Panc1 (cell line): ENCODE results near the gene GNPTG. TPM values are rescaled to one million over a fixed set of nuclear protein-coding genes. Genes with fewer than 3 reads are reported as not detected.
"Not testable (repeated sequence)": the region's sequence is repeated elsewhere in the genome, so short reads cannot be mapped to it uniquely, and the experiment has no call there.

Experiments
- ATAC-seq: fragments of 200-7000 bp; cut with Tn5 transposase; 2 replicates; pipeline ENCODE4 v1.9.1; 2020; ENCODE audit warnings: mild to moderate bottlenecking, moderate library complexity
- BruUV-seq: library from RNA; stranded (reverse); fragments of 400-500 nt; replicated peaks from 2 replicates; lab custom pipeline; 2021; lab: Mats Ljungman, UMichigan
- CTCF ChIA-PET: fragments of 300-600 bp; sonication (Branson Sonifier 250); formaldehyde crosslinking; loops from one replicate; lab custom pipeline; 2022; ENCODE audit warnings: antibody characterized with exemption; lab: Charles Lee
- POLR2A ChIA-PET: fragments of 300-600 bp; sonication (Branson Sonifier 250); formaldehyde crosslinking; loops from one replicate; lab custom pipeline; 2022; ENCODE audit warnings: antibody characterized with exemption; lab: Charles Lee
- DNase-seq: peaks from one replicate; pipeline ENCODE4 v3.0.0-alpha.2; 2010; ENCODE audit warnings: low read depth, low spot score
- H3K27ac ChIP-seq: 2 replicates; pipeline ENCODE4 v1.5.1; 2011; ENCODE audit warnings: mild to moderate bottlenecking, low read length, inconsistent platforms
- H3K27me3 ChIP-seq: fragments of 200-500 bp; sonication (Bioruptor generic); 2 replicates; pipeline ENCODE4 v1.6.0; 2014; ENCODE audit warnings: low read length, inconsistent platforms; ENCODE audit not compliant: control insufficient read depth, insufficient read depth
- H3K36me3 ChIP-seq: fragments of 200-500 bp; sonication (Bioruptor generic); 2 replicates; pipeline ENCODE4 v1.5.1; 2014; ENCODE audit warnings: inconsistent platforms, mild to moderate bottlenecking, low read length, moderate library complexity; ENCODE audit not compliant: control insufficient read depth, insufficient read depth
- H3K4me1 ChIP-seq: 2 replicates; pipeline ENCODE4 v1.5.1; 2011; ENCODE audit warnings: inconsistent platforms, mild to moderate bottlenecking, low read length, moderate library complexity; ENCODE audit not compliant: control insufficient read depth, insufficient read depth
- H3K4me3 ChIP-seq, 2 experiments: 2 replicates each; pipeline ENCODE4 v1.5.1; 2011 to 2012; ENCODE audit warnings: low read depth in 2 of 2, low read length in 2 of 2, mild to moderate bottlenecking in 2 of 2, inconsistent platforms in 1 of 2, moderate library complexity in 1 of 2
- H3K9me3 ChIP-seq: fragments of 200-500 bp; sonication (Bioruptor generic); 2 replicates; pipeline ENCODE4 v1.5.1; 2014; ENCODE audit warnings: low read depth, mild to moderate bottlenecking, inconsistent platforms, low read length, moderate library complexity; ENCODE audit not compliant: control insufficient read depth, insufficient read depth
- POLR2AphosphoS5 ChIP-seq: IDR thresholded peaks from 2 replicates; pipeline ENCODE4 v1.6.1; 2012; ENCODE audit warnings: mild to moderate bottlenecking, low read depth, low read length, moderate library complexity
- SIN3A ChIP-seq: IDR thresholded peaks from 2 replicates; pipeline ENCODE4 v1.6.1; 2012; ENCODE audit warnings: low read depth, mild to moderate bottlenecking, low read length, moderate library complexity, borderline replicate concordance; ENCODE audit not compliant: insufficient read depth
- TCF7L2 ChIP-seq: IDR thresholded peaks from 2 replicates; pipeline ENCODE4 v1.6.1; 2011; ENCODE audit warnings: mild to moderate bottlenecking, low read depth, low read length, inconsistent platforms
- in situ Hi-C: cut with HindIII; loops from 2 replicates; pipeline ENCODE4 v1.10.0; 2016; ENCODE audit warnings: low sequenced_read_pairs, low pct_unique_long_range_greater_than_20kb
- intact Hi-C: fragments of 100-400 bp; cut with micrococcal nuclease; formaldehyde crosslinking; loops from one replicate; pipeline ENCODE4 v1.10.0; 2022; ENCODE audit not compliant: unreplicated experiment
- total RNA-seq: library from RNA; stranded (reverse); gene quantifications from one replicate; pipeline ENCODE4 v1.2.1, GENCODE V29; 2021; ENCODE audit not compliant: unreplicated experiment
- TF ChIP-seq, protein P1 (sequence below): fragments of 450-650 bp; IDR thresholded peaks from 2 replicates; pipeline ENCODE4 v1.5.1; 2017; ENCODE audit warnings: mild to moderate bottlenecking
- TF ChIP-seq, protein P2 (sequence below), 2 experiments: IDR thresholded peaks; 2 replicates each; pipeline ENCODE4 v1.6.1; 2011 to 2012; ENCODE audit warnings: low read depth in 2 of 2, control low read depth in 1 of 2, low read length in 1 of 2, mild to moderate bottlenecking in 1 of 2, moderate library complexity in 1 of 2; ENCODE audit not compliant: insufficient read depth in 1 of 2

GNPTG gene
- total RNA-seq, 1 experiment from 2014 or later: 62.5 TPM

DNA sequence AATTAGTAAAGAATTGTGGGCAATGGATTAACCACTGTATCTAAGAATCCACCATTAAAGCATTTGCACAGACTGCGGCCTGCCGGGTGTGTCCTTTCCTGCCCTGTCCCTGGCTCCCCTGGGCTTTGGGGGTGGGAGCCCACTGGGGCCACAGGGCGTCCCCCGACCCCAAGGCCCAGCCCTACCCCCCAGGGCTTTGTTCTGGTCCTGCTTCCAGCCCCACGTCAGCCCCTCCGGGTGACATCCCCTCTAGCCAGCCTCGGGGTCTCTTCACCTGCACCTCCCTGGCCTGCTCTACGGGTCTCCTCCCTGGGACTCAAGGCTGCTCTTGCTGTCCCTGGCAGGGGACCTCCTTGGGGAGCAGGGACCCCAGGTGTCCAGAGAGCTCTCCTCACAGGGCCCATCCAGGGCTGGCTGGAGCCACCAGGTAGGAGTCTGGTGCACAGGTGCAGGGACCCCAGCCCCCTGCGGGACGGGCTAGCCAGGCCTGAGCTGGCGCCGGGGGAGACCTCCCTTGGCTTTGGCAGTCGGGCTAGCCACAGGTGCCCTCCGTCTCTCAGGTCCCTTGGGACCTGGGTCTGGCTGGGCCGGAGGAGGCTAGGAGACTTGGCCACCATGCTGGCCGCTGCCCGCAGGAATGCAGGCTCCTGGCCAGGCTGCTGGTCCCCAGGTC lies 24.6 kb upstream of the GNPTG start:
- DNase-seq (no peak), ATAC-seq (no peak)
- in situ Hi-C loops: no loop called here
- TF ChIP-seq SIN3A: no peak
- TF ChIP-seq POLR2AphosphoS5: no peak
- TF ChIP-seq, protein P1, sequence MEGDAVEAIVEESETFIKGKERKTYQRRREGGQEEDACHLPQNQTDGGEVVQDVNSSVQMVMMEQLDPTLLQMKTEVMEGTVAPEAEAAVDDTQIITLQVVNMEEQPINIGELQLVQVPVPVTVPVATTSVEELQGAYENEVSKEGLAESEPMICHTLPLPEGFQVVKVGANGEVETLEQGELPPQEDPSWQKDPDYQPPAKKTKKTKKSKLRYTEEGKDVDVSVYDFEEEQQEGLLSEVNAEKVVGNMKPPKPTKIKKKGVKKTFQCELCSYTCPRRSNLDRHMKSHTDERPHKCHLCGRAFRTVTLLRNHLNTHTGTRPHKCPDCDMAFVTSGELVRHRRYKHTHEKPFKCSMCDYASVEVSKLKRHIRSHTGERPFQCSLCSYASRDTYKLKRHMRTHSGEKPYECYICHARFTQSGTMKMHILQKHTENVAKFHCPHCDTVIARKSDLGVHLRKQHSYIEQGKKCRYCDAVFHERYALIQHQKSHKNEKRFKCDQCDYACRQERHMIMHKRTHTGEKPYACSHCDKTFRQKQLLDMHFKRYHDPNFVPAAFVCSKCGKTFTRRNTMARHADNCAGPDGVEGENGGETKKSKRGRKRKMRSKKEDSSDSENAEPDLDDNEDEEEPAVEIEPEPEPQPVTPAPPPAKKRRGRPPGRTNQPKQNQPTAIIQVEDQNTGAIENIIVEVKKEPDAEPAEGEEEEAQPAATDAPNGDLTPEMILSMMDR: no peak
- TF ChIP-seq TCF7L2: no peak
- TF ChIP-seq, protein P2, sequence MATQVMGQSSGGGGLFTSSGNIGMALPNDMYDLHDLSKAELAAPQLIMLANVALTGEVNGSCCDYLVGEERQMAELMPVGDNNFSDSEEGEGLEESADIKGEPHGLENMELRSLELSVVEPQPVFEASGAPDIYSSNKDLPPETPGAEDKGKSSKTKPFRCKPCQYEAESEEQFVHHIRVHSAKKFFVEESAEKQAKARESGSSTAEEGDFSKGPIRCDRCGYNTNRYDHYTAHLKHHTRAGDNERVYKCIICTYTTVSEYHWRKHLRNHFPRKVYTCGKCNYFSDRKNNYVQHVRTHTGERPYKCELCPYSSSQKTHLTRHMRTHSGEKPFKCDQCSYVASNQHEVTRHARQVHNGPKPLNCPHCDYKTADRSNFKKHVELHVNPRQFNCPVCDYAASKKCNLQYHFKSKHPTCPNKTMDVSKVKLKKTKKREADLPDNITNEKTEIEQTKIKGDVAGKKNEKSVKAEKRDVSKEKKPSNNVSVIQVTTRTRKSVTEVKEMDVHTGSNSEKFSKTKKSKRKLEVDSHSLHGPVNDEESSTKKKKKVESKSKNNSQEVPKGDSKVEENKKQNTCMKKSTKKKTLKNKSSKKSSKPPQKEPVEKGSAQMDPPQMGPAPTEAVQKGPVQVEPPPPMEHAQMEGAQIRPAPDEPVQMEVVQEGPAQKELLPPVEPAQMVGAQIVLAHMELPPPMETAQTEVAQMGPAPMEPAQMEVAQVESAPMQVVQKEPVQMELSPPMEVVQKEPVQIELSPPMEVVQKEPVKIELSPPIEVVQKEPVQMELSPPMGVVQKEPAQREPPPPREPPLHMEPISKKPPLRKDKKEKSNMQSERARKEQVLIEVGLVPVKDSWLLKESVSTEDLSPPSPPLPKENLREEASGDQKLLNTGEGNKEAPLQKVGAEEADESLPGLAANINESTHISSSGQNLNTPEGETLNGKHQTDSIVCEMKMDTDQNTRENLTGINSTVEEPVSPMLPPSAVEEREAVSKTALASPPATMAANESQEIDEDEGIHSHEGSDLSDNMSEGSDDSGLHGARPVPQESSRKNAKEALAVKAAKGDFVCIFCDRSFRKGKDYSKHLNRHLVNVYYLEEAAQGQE (IDR thresholded peaks at IDR 0.05; ENCODE audit: insufficient read depth in 1 of 2, low read depth in 2 of 2, low read length in 1 of 2): no peak
- no peaks in the 10 kb centered on the region for H3K36me3 ChIP-seq
- no TSS peak for BruUV-seq
- CTCF ChIA-PET: no interaction called here
- POLR2A ChIA-PET: interaction anchor here (0.6 kb wide), 1 partner anchor 386 kb away, joined by 7 read pairs; no protein-coding TSS in a partner anchor
- peaks cover 9% of the 10 kb centered on the region for H3K4me1 ChIP-seq
- H3K9me3 ChIP-seq: no peaks in the 10 kb centered on the region
- intact Hi-C loops: no loop called here
- H3K4me3 ChIP-seq: no peak overlapping the region
- no peak overlapping the region for H3K27ac ChIP-seq
- no peaks in the 10 kb centered on the region for H3K27me3 ChIP-seq

DNA sequence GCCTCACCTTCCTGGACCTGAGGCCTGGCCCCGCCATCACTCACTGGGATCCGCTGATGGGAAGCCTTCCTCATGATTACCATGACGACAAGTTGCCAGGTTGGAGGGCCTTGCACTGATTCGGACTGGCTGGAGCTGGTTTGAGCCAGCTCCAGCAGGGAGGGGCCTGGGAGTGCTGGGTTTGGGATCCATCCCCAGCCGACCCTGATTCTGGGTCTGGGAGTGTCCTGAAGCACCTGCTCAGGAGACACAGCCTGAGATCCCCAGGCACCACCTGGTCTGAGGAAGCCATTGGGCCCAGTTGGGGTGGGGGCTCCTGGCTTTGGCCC lies 24.1 kb upstream of the GNPTG start:
- in situ Hi-C loops (no loop called here), intact Hi-C loops (no loop called here)
- Histone ChIP-seq H3K27ac (no peak overlapping the region), H3K27me3 (no peaks in the 10 kb centered on the region), H3K4me3 (no peak overlapping the region), H3K36me3 (no peaks in the 10 kb centered on the region), H3K9me3 (no peaks in the 10 kb centered on the region), H3K4me1 (peaks cover 13% of the 10 kb centered on the region)
- no peak for ATAC-seq
- ChIA-PET CTCF (no interaction called here), POLR2A (no interaction called here)
- no peak for TF ChIP-seq POLR2AphosphoS5
- TF ChIP-seq, protein P2 (IDR thresholded peaks at IDR 0.05; ENCODE audit: insufficient read depth in 1 of 2, low read depth in 2 of 2, low read length in 1 of 2): no peak
- no peak for TF ChIP-seq SIN3A
- TF ChIP-seq TCF7L2: no peak
- TF ChIP-seq, protein P1: no peak
- no TSS peak for BruUV-seq
- DNase-seq: no peak

DNA sequence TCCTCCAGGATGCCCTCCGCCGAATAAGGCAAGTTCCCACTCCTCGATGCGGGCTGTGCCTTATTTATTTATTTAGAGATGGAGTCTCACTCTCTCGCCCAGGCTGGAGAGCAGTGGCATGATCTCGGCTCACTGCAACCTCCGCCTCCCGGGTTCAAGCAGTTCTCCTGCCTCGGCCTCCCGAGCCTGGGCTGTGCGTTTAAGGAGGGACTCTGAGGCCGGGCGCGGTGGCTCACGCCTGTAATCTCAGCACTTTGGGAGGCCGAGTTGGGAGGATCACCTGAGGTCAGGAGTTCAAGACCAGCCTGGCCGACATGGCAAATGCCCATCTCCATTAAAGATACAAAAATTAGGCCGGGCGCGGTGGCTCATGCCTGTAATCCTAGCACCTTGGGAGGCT lies 23.6 kb upstream of the GNPTG start:
- intact Hi-C loops, H3K36me3 ChIP-seq, CTCF ChIA-PET, H3K4me3 ChIP-seq, ATAC-seq, H3K9me3 ChIP-seq, in situ Hi-C loops, DNase-seq, BruUV-seq, H3K27me3 ChIP-seq, POLR2A ChIA-PET, H3K27ac ChIP-seq: not testable (repeated sequence)
- H3K4me1 ChIP-seq: peaks cover 17% of the 10 kb centered on the region
